Ascending aorta (tissue), 2 donors: ENCODE data around the gene SLC26A2. TPM values are rescaled to one million over a fixed set of nuclear protein-coding genes. Genes with fewer than 3 reads are reported as not detected.

ENCODE experiments used
- DNase-seq, 2 donors: peaks; one replicate each; pipeline ENCODE4 v3.0.0-alpha.2; 2019; ENCODE audit warnings: low spot score in 2 of 2
- H3K27ac ChIP-seq, 2 donors: fragments of 200-600 bp; sonication (generic); one replicate each; pipeline ENCODE4 v1.5.1; 2016 to 2017; ENCODE audit warnings: mild to moderate bottlenecking in 1 of 2
- H3K27me3 ChIP-seq: fragments of 200-600 bp; sonication (generic); one replicate; pipeline ENCODE4 v1.5.1; 2017
- H3K36me3 ChIP-seq, 2 donors: fragments of 200-600 bp; sonication (generic); one replicate each; pipeline ENCODE4 v1.5.1; 2016
- H3K4me1 ChIP-seq, 2 donors: fragments of 200-600 bp; sonication (generic); one replicate each; pipeline ENCODE4 v1.5.1; 2016 to 2017; ENCODE audit warnings: mild to moderate bottlenecking in 1 of 2
- H3K4me3 ChIP-seq, 2 donors: fragments of 200-600 bp; sonication (generic); one replicate each; pipeline ENCODE4 v1.5.1; 2016 to 2017; ENCODE audit warnings: mild to moderate bottlenecking in 1 of 2
- H3K9me3 ChIP-seq, 2 donors: fragments of 200-600 bp; sonication (generic); one replicate each; pipeline ENCODE4 v1.5.1; 2016
- CTCF ChIP-seq, 3 experiments: fragments of 200-600 bp in 2 of 3; fragments of 450-650 bp in 1 of 3; sonication (generic) in 2 of 3; IDR thresholded peaks; one replicate each; pipeline ENCODE4 v1.5.1; 2016 to 2019; ENCODE audit warnings: antibody characterized with exemption in 3 of 3, mild to moderate bottlenecking in 1 of 3, moderate library complexity in 1 of 3
- intact Hi-C: fragments of 100-400 bp; cut with DNase I; formaldehyde crosslinking; loops from one replicate; pipeline ENCODE4 v1.15.1; 2023
- total RNA-seq: library from RNA; depleted of rRNA; stranded (reverse); fragments of >200 nt; gene quantifications from one replicate; pipeline ENCODE4 v1.1.0, GENCODE V29; 2016

Gene SLC26A2
- total RNA-seq, 1 donor from 2014 or later: 6.9 TPM

GRCh38 chr5:149959406-149960236 is 937 bp upstream of the SLC26A2 start:
- intact Hi-C loops: loop anchor here (2.0 to 10.0 kb wide), 6 partner anchors 23 to 107 kb away; partner anchors contain the start of genes HMGXB3 and TIGD6
- no peak for DNase-seq
- H3K4me1 ChIP-seq: peaks cover 0 to 12% of the 10 kb centered on the region in 2 donors
- peak overlapping the region; percentile 77 to 86 for H3K4me3 ChIP-seq
- H3K27ac ChIP-seq: peak overlapping the region; percentile 88 to 94
- peak; percentile 23 to 61 (median 34) for TF ChIP-seq CTCF (IDR thresholded peaks at IDR 0.05)
- no peaks in the 10 kb centered on the region for H3K9me3 ChIP-seq
- no peaks in the 10 kb centered on the region for H3K36me3 ChIP-seq
- H3K27me3 ChIP-seq: no peaks in the 10 kb centered on the region

- TF ChIP-seq CTCF (IDR thresholded peaks at IDR 0.05): no peak
- DNase-seq: no peak
- no peaks in the 10 kb centered on the region for H3K27me3 ChIP-seq
- no peaks in the 10 kb centered on the region for H3K9me3 ChIP-seq
- intact Hi-C loops: loop anchor here (1.0 to 10.0 kb wide), 6 partner anchors 24 to 124 kb away; partner anchors contain the start of genes HMGXB3 and TIGD6
- peaks cover 0 to 12% of the 10 kb centered on the region in 2 donors for H3K4me1 ChIP-seq
- H3K4me3 ChIP-seq: peak overlapping the region; percentile 77 to 86
- H3K27ac ChIP-seq: peak overlapping the region; percentile 88 to 94
- H3K36me3 ChIP-seq: no peaks in the 10 kb centered on the region
Measured at GRCh38 chr5:149961186-149961685, 678 bp downstream of the SLC26A2 start.

GRCh38 chr5:149961957-149962409 is 1.4 kb downstream of the SLC26A2 start:
- no peak for DNase-seq
- intact Hi-C loops: loop anchor here (1.0 to 10.0 kb wide), 6 partner anchors 25 to 125 kb away; partner anchors contain the start of genes HMGXB3 and TIGD6
- H3K9me3 ChIP-seq: no peaks in the 10 kb centered on the region

GRCh38 chr5:149962601-149963300 is 2.2 kb downstream of the SLC26A2 start:
- H3K9me3 ChIP-seq: no peaks in the 10 kb centered on the region
- no peaks in the 10 kb centered on the region for H3K27me3 ChIP-seq
- H3K4me1 ChIP-seq: peaks cover 0 to 12% of the 10 kb centered on the region in 2 donors
- no peak overlapping the region for H3K4me3 ChIP-seq
- H3K27ac ChIP-seq: no peak overlapping the region
- no peaks in the 10 kb centered on the region for H3K36me3 ChIP-seq
- intact Hi-C loops: loop anchor here (5.0 to 10.0 kb wide), 2 partner anchors 48 to 110 kb away; no protein-coding TSS in a partner anchor
- no peak for TF ChIP-seq CTCF (IDR thresholded peaks at IDR 0.05)
- DNase-seq: no peak

More at GRCh38 chr5:149961957-149962409, 1.4 kb downstream of the SLC26A2 start:
- Histone ChIP-seq H3K27ac (no peak overlapping the region), H3K27me3 (no peaks in the 10 kb centered on the region), H3K4me1 (peaks cover 0 to 12% of the 10 kb centered on the region in 2 donors), H3K4me3 (peak overlapping the region in 1 of 2 donors; percentile 77), H3K36me3 (no peaks in the 10 kb centered on the region)
- TF ChIP-seq CTCF (IDR thresholded peaks at IDR 0.05): peak; percentile 15 to 56 (median 39)

GRCh38 chr5:149963729-149964128 is 3.2 kb downstream of the SLC26A2 start:
- no peaks in the 10 kb centered on the region for H3K36me3 ChIP-seq
- no peaks in the 10 kb centered on the region for H3K27me3 ChIP-seq
- H3K9me3 ChIP-seq: no peaks in the 10 kb centered on the region
- H3K4me3 ChIP-seq: no peak overlapping the region
- no peak overlapping the region for H3K27ac ChIP-seq
- TF ChIP-seq CTCF (IDR thresholded peaks at IDR 0.05): no peak
- DNase-seq: no peak
- H3K4me1 ChIP-seq: peaks cover 0 to 12% of the 10 kb centered on the region in 2 donors
- intact Hi-C loops: loop anchor here (5.0 to 10.0 kb wide), 2 partner anchors 49 to 111 kb away; no protein-coding TSS in a partner anchor
